Measurements from ENCODE around the gene TPSG1. TPM values are rescaled to one million over a fixed set of nuclear protein-coding genes. Genes with fewer than 3 reads are reported as not detected.

TPSG1 gene
- total and polyA plus RNA-seq, 10 of the 15 experiments (the other 5 are each of a cell fraction or from before 2014, with no cell fraction given), result not detected

GRCh38 chr16:1274767-1275166 is 49.7 kb upstream of the TPSG1 start:
- SMC1A ChIA-PET (ENCODE audit: uncharacterized antibody, unreplicated experiment), result no interaction called here
- in situ Hi-C loops (cut with MboI) (no loop called here), intact Hi-C loops (cut with micrococcal nuclease; ENCODE audit: unreplicated experiment) (no loop called here)
- Histone ChIP-seq H3K4me1 (ENCODE audit: control insufficient read depth, insufficient read depth, low read length) (no peaks in the 10 kb centered on the region), H3K79me2 (ENCODE audit: control insufficient read depth, insufficient read depth, low read length) (no peaks in the 10 kb centered on the region), H2AFZ (ENCODE audit: control insufficient read depth, low read depth, low read length) (no peak overlapping the region), H3K4me3 (no peak overlapping the region), H3K9me3 (replicated peaks; ENCODE audit: control insufficient read depth, insufficient read depth, low read length) (no peaks in the 10 kb centered on the region), H3K4me2 (ENCODE audit: control insufficient read depth, insufficient read depth) (no peak overlapping the region), H4K20me1 (ENCODE audit: control insufficient read depth, insufficient read depth) (no peaks in the 10 kb centered on the region), H3K27ac (ENCODE audit: control insufficient read depth, insufficient read depth) (no peak overlapping the region), H3K9ac (ENCODE audit: control insufficient read depth, insufficient read depth, low read length) (no peak overlapping the region), H3K36me3 (ENCODE audit: control insufficient read depth in 2 of 2, insufficient read depth in 2 of 2, low read length in 1 of 2) (no peaks in the 10 kb centered on the region), H3K27me3 (replicated peaks in 1 of 2; ENCODE audit: control insufficient read depth in 2 of 2, insufficient read depth in 2 of 2, low read length in 1 of 2) (no peaks in the 10 kb centered on the region; a peak in 1 of 4 replicates)
- POLR2A ChIA-PET, result no interaction called here
- CTCF ChIA-PET, result no interaction called here
- FAIRE-seq (no peak), ATAC-seq (no peak), DNase-seq (ENCODE audit: low read depth, low spot score) (no peak)
- 67% methylated on average over 7 of the region's 7 CpGs for WGBS (ENCODE audit: insufficient coverage, insufficient replicate concordance, low lambda C conversion rate, missing lambda C conversion rate)
- BruUV-seq (replicated peaks), result no TSS peak
- RAD21 ChIA-PET (ENCODE audit: unreplicated experiment), result no interaction called here
- TF ChIP-seq ZBTB40 (IDR thresholded peaks at IDR 0.05; ENCODE audit: borderline replicate concordance) (no peak), FOXM1 (IDR thresholded peaks at IDR 0.05; ENCODE audit: low read depth, low read length) (no peak), YBX1 (IDR thresholded peaks at IDR 0.05) (no peak), MEF2A (IDR thresholded peaks at IDR 0.05; ENCODE audit: insufficient read depth, low read depth, low read length) (no peak), RBBP5 (conservative IDR thresholded peaks at IDR 0.05) (no peak), E2F4 (IDR thresholded peaks at IDR 0.05; ENCODE audit: low read depth, low read length) (no peak), TCF7 (IDR thresholded peaks at IDR 0.05; ENCODE audit: borderline replicate concordance) (no peak)

Measured in GM12878 (cell line).